Neural progenitor cell (in vitro differentiated cells): ENCODE measurements around the gene TTC21B.

ENCODE experiments used
- EZH2 ChIP-seq: fragments of 200-600 bp; sonication (generic); IDR thresholded peaks from 2 replicates; pipeline ENCODE4 v1.6.1; 2017; ENCODE audit warnings: antibody characterized with exemption, mild to moderate bottlenecking, moderate library complexity
- EZH2phosphoT487 ChIP-seq: fragments of 200-600 bp; sonication (generic); IDR thresholded peaks from 2 replicates; pipeline ENCODE4 v1.6.1; 2017; ENCODE audit warnings: antibody characterized with exemption
- TF ChIP-seq, protein P1 (sequence below): fragments of 200-600 bp; sonication (generic); IDR thresholded peaks from 2 replicates; pipeline ENCODE4 v1.5.1; 2017; ENCODE audit warnings: antibody characterized with exemption, mild to moderate bottlenecking

DNA sequence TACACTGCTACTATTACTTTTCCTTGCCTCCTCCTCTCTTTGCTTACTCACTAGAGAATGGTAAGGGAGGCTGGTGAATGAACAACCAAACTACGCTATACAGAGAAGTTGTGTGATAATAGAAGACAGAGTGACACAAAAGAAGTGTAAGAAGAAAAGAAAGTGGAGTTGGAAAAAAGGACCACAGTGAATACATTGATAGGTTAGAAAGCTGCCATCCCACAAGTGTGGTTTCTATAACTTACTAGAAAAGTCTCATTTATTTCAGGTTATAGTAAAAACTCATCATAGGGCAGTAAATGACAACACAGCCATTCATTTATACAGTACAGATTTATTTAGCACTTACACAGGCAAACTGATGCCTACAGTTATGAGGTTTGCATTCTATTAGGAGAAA, 77.3 kb downstream of the TTC21B start:
- TF ChIP-seq EZH2 = no peak
- TF ChIP-seq, protein P1, sequence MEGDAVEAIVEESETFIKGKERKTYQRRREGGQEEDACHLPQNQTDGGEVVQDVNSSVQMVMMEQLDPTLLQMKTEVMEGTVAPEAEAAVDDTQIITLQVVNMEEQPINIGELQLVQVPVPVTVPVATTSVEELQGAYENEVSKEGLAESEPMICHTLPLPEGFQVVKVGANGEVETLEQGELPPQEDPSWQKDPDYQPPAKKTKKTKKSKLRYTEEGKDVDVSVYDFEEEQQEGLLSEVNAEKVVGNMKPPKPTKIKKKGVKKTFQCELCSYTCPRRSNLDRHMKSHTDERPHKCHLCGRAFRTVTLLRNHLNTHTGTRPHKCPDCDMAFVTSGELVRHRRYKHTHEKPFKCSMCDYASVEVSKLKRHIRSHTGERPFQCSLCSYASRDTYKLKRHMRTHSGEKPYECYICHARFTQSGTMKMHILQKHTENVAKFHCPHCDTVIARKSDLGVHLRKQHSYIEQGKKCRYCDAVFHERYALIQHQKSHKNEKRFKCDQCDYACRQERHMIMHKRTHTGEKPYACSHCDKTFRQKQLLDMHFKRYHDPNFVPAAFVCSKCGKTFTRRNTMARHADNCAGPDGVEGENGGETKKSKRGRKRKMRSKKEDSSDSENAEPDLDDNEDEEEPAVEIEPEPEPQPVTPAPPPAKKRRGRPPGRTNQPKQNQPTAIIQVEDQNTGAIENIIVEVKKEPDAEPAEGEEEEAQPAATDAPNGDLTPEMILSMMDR = no peak
- TF ChIP-seq EZH2phosphoT487 = no peak
